Fibroblast of lung (primary cell): ENCODE data around the gene TLR3. TPM values are rescaled to one million over a fixed set of nuclear protein-coding genes. Genes with fewer than 3 reads are reported as not detected.
"Not testable (repeated sequence)": the region's sequence is repeated elsewhere in the genome, so short reads cannot be mapped to it uniquely, and the experiment has no call there.

Experiments
- DNase-seq, 2 donors: peaks; one replicate each; pipeline versions ENCODE4 v3.0.0 to v3.0.0-alpha.2; 2010; ENCODE audit warnings: low read depth in 2 of 2
- H2AFZ ChIP-seq: 2 replicates; pipeline ENCODE4 v1.5.1; 2012; ENCODE audit warnings: low read length, control low read depth, inconsistent platforms
- H3K27ac ChIP-seq: 2 replicates; pipeline ENCODE4 v1.5.1; 2011; ENCODE audit warnings: low read length, control low read depth; ENCODE audit not compliant: insufficient read depth
- H3K27me3 ChIP-seq: 2 replicates; pipeline ENCODE4 v1.5.1; 2011; ENCODE audit warnings: mild to moderate bottlenecking, low read length; ENCODE audit not compliant: control insufficient read depth, insufficient read depth
- H3K36me3 ChIP-seq: 2 replicates; pipeline ENCODE4 v1.5.1; 2011; ENCODE audit warnings: low read length; ENCODE audit not compliant: control insufficient read depth, insufficient read depth
- H3K4me1 ChIP-seq: 2 replicates; pipeline ENCODE4 v1.5.1; 2011; ENCODE audit warnings: low read length; ENCODE audit not compliant: control insufficient read depth, insufficient read depth; ENCODE audit errors: extremely low read depth
- H3K4me2 ChIP-seq: 2 replicates; pipeline ENCODE4 v1.5.1; 2011; ENCODE audit warnings: low read length, control low read depth; ENCODE audit not compliant: insufficient read depth; ENCODE audit errors: extremely low read depth
- H3K4me3 ChIP-seq, 4 experiments: fragments of 200-600 bp in 1 of 4; sonication (generic) in 1 of 4; replicated peaks in 1 of 4; 2 replicates each; pipeline ENCODE4 v1.5.1; 2011 to 2016; ENCODE audit warnings: low read length in 4 of 4, low read depth in 3 of 4, mild to moderate bottlenecking in 3 of 4, control low read depth in 2 of 4, inconsistent platforms in 1 of 4, mixed read lengths in 1 of 4; ENCODE audit not compliant: insufficient read depth in 1 of 4; ENCODE audit errors: control extremely low read depth in 1 of 4
- H3K79me2 ChIP-seq: 2 replicates; pipeline ENCODE4 v1.5.1; 2012; ENCODE audit warnings: mild to moderate bottlenecking, low read length, inconsistent platforms; ENCODE audit not compliant: control insufficient read depth, insufficient read depth
- H3K9ac ChIP-seq: 2 replicates; pipeline ENCODE4 v1.5.1; 2011; ENCODE audit warnings: mild to moderate bottlenecking, low read length, control low read depth; ENCODE audit not compliant: insufficient read depth
- H3K9me3 ChIP-seq: 2 replicates; pipeline ENCODE4 v1.5.1; 2012; ENCODE audit warnings: low read depth, low read length; ENCODE audit not compliant: control insufficient read depth, insufficient read depth
- H4K20me1 ChIP-seq: 2 replicates; pipeline ENCODE4 v1.5.1; 2011; ENCODE audit warnings: low read length; ENCODE audit not compliant: control insufficient read depth, insufficient read depth; ENCODE audit errors: extremely low read depth
- CTCF ChIP-seq, 2 donors: IDR thresholded peaks in 1 of 2; conservative IDR thresholded peaks in 1 of 2; 1 replicate in 1 of 2; 2 replicates in 1 of 2; pipeline ENCODE4 v1.5.1; 2011 to 2012; ENCODE audit warnings: low read length in 2 of 2, control low read depth in 1 of 2, inconsistent platforms in 1 of 2, low read depth in 1 of 2, mild to moderate bottlenecking in 1 of 2
- EZH2 ChIP-seq: IDR thresholded peaks from 2 replicates; pipeline ENCODE4 v1.5.1; 2012; ENCODE audit warnings: low read length, control low read depth, mild to moderate bottlenecking; ENCODE audit errors: missing control alignments
- polyA plus RNA-seq, 2 donors: library from polyadenylated mRNA; depleted of rRNA in 1 of 2; stranded (reverse) in 1 of 2; unstranded in 1 of 2; fragments of >200 nt; gene quantifications; 2 replicates each; pipeline ENCODE4 v1.2.1, GENCODE V29; 2011 to 2012; ENCODE audit warnings: missing spikeins in 1 of 2
- total RNA-seq: library from RNA; depleted of rRNA; stranded (reverse); fragments of >200 nt; gene quantifications from 2 replicates; pipeline ENCODE4 v1.2.1, GENCODE V29; 2014

The TLR3 gene
- total and polyA plus RNA-seq, 2 donors (not counting 1 experiment from before 2014, with no cell fraction given), result 8.1 to 12.6 TPM

GRCh38 chr4:186032259-186032658, 36.7 kb upstream of the TLR3 start:
- Histone ChIP-seq H3K27me3 (peaks cover 2% of the 10 kb centered on the region), H3K4me3 (no peak overlapping the region), H2AFZ (no peak overlapping the region), H3K4me2 (no peak overlapping the region), H3K9me3 (no peaks in the 10 kb centered on the region), H3K27ac (no peak overlapping the region), H4K20me1 (no peaks in the 10 kb centered on the region), H3K79me2 (no peaks in the 10 kb centered on the region), H3K36me3 (no peaks in the 10 kb centered on the region), H3K4me1 (peaks cover 5% of the 10 kb centered on the region), H3K9ac (no peak overlapping the region)
- TF ChIP-seq CTCF (conservative IDR thresholded peaks at IDR 0.05 in 1 of 2, IDR thresholded peaks at IDR 0.05 in 1 of 2; ENCODE audit: low read depth in 1 of 2, low read length in 2 of 2) (no peak), EZH2 (no peak)
- peak in 1 of 2 donors; percentile 12 for DNase-seq

DNA sequence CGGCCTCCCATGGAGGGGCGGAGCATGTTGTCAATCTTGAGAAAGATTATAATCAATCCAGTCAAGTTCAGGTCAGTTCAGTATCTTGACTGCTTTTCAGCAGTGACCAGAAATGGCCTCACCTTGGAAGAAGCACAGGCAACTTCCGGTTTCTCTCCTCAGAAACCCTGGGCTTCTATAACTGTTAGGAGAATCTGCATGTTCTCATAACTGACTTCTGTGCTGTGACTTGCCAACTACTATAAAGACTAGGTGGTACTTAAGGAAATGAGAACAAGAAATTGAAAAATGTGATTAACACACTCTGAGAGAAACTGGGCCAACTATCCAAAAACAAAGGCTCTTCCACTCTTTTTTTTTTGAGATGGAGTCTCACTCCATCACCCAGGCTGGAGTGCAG, 35.9 kb upstream of the TLR3 start:
- no peak for TF ChIP-seq EZH2
- TF ChIP-seq CTCF (conservative IDR thresholded peaks at IDR 0.05 in 1 of 2, IDR thresholded peaks at IDR 0.05 in 1 of 2; ENCODE audit: low read depth in 1 of 2, low read length in 2 of 2), result no peak
- Histone ChIP-seq H3K27ac (no peak overlapping the region), H3K9ac (no peak overlapping the region), H3K79me2 (no peaks in the 10 kb centered on the region), H3K27me3 (peaks cover 4% of the 10 kb centered on the region), H3K9me3 (no peaks in the 10 kb centered on the region), H4K20me1 (no peaks in the 10 kb centered on the region), H3K4me2 (no peak overlapping the region), H3K4me1 (peaks cover 5% of the 10 kb centered on the region), H2AFZ (no peak overlapping the region), H3K4me3 (no peak overlapping the region), H3K36me3 (no peaks in the 10 kb centered on the region)
- DNase-seq, result no peak

- H3K79me2 ChIP-seq, H3K9ac ChIP-seq, H3K36me3 ChIP-seq, H3K9me3 ChIP-seq, H3K4me3 ChIP-seq, H4K20me1 ChIP-seq, H3K27ac ChIP-seq, DNase-seq, H3K4me1 ChIP-seq, H3K27me3 ChIP-seq, H3K4me2 ChIP-seq, H2AFZ ChIP-seq: not testable (repeated sequence)
Measured at GRCh38 chr4:186034613-186035012, 34.3 kb upstream of the TLR3 start.
